T-helper 2 cell treated with Interferon-gamma antibody and Interleukin-4, amounts not matched to agents 100 ng/mL and 5 ng/mL, for 36 hours (primary cell): ENCODE results near the gene EFNA2. TPM values are rescaled to one million over a fixed set of nuclear protein-coding genes. Genes with fewer than 3 reads are reported as not detected.
"Not testable (repeated sequence)": the region's sequence is repeated elsewhere in the genome, so short reads cannot be mapped to it uniquely, and the experiment has no call there.

ENCODE experiments used
- intact Hi-C: fragments of 100-400 bp; cut with micrococcal nuclease; formaldehyde crosslinking; loops from one replicate; pipeline ENCODE4 v1.15.1; 2023
- total RNA-seq: library from RNA; stranded (reverse); gene quantifications from 2 replicates; pipeline ENCODE4 v1.2.3, GENCODE V29; 2022

Gene EFNA2
- total RNA-seq, 1 donor from 2014 or later = not detected

GRCh38 chr19:1312767-1313694, 27.4 kb downstream of the EFNA2 start:
- intact Hi-C loops = no loop called here

GRCh38 chr19:1313695-1314613, 28.3 kb downstream of the EFNA2 start:
- intact Hi-C loops = no loop called here

DNA sequence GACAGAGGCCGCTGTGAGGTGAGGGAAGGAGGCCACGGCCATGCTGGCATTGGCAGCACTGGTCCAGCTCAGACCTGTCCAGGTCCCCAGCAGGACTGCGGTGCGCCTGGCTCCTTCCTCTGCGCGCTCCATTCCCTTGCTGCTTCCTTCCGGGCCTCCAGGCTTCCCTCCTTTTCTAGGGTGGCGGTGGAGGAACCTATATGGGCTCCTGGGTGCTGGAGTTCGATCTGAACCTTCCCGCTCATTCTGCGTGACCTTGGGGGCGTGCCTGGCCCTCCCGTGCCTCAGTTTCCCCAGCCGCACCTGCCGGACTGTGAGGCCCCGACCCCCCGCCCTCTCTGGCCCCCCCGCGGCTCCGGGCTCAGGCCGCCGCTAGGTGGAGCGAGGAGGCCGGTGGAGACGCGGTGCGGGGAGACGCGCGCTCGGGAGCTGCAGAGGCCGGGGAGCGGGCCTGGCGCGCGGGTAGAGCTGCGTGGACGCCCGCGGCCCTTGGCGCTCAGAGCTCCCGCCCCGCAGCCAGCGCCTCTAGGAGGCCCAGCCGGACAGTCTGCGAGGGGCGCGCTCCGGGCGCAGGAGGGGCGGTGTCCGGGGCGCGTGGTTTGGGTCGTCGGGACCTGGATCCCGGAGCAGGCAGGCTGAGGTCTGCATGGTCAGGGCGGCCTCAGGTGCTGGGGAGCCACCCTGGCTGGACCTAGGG, 29.9 kb downstream of the EFNA2 start:
- intact Hi-C loops = no loop called here

- intact Hi-C loops = no loop called here
Observed at GRCh38 chr19:1316466-1316865, 30.8 kb downstream of the EFNA2 start.

DNA sequence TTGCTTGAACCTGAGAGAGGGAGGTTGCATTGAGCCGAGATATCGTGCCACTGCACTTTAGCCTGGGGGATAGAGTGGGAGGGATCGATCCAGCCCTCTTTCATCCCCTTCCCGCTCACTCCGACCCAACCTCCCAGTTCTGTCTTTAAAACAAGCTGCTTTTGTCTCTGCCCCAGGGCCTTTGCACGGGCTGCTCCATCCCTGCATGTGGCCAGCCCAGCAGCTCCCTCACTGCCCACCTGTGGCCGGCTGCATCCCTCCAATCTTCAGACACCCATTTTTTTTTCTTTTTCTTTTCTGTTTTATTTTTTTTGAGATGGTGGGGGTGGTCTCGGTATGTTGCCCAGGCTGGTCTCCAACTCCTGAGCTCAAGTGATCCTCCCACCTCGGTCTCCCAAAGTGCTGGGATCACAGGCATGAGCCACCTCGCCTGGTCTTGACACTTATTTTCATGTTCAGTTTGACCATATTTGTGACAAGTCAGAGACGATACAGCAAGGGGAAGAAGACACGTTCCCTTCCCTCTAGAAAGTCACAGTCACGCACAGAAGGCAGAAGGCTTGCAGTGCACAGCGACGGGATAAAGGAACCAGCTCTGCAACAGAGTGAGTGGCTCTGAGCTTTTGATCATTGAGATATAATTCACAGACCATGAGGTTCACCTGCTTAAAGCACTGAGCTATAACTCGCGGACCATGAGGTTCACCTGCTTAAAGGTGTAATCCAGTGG, 31.8 kb downstream of the EFNA2 start:
- intact Hi-C loops = no loop called here

DNA sequence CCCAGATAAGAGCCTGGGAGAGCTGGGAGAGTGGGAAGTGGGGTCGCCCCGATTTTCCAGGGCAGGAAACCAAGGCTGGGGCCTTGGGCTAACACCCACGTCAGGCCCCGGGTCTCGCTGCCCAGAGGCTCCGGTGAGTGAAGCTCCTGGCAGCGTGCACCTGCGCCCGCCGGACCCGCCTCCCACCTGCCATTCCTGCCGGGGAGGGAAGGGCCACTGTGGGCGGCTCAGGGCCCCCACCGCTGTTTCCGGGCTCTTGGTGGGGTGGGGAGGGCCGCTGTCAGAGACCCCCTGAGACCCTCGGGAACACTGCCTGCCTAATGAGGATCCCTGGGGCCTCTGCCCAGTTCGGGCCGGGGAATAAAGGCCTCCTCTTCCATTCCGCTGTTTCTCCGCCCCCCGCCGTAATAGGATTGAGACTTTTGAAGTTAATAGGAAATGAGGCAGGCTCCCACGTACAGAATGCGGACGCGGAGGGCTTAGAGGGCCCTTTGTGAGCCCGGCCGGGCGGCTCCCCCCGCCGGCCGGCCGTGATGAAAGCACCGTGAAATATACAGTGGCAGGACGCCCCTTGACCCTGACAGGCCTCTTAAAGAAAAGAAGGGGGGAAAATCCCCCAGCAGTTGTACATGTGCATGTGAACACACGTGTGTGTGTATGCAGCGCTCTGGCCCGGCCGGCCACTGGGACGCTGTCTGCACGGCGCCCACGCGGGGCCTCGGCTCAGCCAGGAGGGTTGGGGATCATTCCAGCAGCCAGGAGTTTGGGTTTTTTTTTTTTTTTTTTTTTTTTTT, 33.2 kb downstream of the EFNA2 start:
- intact Hi-C loops = no loop called here

DNA sequence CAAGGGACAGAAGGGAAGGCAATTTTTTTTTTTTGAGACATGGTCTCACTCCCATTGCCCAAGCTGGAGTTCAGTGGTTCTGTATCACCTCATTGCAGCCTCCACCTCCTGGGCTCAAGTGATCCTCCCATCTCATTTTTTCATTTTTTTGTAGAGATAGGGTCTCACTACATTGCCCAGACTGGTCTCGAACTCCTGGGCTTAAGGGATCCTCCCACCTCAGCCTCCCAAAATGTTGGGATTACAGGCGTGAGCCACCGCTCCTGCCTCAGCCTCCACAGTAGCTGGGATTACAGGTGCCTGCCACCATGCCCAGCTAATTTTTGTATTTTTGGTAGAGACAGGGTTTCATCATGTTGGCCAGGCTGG, 34.6 kb downstream of the EFNA2 start:
- intact Hi-C loops = not testable (repeated sequence)

GRCh38 chr19:1321539-1321938, 35.9 kb downstream of the EFNA2 start:
- intact Hi-C loops = no loop called here

DNA sequence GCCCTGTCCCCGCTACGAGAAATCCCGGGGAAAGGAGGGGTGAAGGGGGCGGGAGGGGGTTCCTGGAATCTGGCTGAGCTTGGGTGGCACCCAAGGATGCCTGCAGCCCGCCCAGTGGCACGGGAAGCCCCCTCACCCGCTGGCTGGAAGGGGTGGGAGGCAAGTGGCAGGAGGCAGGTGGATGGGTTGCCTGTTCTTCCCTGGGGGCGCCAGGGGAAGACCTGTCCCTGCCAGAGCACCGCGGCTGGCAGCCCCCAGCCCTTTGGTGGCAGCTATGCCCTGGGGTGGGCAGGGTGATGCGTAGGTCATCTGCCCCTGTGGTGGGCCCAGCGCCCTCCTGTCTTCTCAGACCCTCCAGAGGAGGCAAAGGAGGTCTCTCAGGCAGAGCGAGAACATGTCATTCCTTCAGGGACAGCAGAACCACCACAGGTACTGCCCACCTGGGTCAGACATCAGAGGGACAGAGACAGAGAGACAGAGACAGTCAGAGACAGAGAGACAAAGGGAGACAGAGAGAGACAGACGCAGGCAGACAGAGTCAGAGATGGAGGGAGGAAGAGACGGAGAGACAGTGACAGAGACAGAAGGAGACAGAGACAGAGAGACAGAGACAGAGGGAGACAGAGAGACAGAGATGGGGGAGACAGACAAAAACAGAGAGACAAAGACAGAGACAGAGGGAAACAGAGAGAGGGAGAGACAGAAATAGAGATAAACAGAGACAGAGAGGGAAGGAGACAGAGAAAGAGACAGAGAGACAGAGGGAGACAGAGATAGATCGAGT, 36.7 kb downstream of the EFNA2 start:
- intact Hi-C loops = no loop called here

- intact Hi-C loops = no loop called here
Observed at GRCh38 chr19:1324249-1324805, 38.7 kb downstream of the EFNA2 start.

GRCh38 chr19:1324806-1325567, 39.3 kb downstream of the EFNA2 start:
- intact Hi-C loops = no loop called here

- intact Hi-C loops = no loop called here
Observed at GRCh38 chr19:1325568-1326294, 40.1 kb downstream of the EFNA2 start.

- intact Hi-C loops = no loop called here
Observed at GRCh38 chr19:1327125-1327524, 41.5 kb downstream of the EFNA2 start.

GRCh38 chr19:1332208-1332607, 46.5 kb downstream of the EFNA2 start:
- intact Hi-C loops = not testable (repeated sequence)

DNA sequence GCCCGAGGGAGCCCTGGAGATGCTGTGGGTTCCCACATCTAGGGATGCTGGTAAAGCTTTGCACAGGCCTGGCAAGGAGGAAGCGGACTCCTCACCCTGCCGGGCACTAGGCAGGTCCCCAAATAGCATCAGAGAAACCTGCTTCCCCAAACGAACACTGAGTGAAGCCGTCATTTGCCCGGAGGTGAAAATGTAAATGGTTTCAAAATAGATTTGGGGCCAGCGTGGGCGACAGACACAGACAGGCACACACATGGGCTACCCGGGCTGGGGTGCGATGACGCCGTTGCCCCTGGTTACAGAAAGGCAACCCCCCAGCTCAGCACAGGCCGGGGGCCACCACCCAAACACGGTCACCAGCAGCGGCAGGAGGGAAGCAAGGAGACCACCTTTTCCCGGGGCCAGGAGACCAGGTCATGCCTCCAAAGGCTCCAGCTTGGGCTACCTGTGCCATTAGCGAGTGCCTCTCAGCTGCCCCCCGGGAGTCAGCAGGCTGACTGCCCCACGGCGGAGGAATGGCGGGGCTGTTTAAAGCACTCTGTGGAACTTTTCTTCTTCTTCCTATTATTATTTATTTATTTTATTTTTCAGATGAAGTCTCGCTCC, 50.5 kb downstream of the EFNA2 start:
- intact Hi-C loops = no loop called here

DNA sequence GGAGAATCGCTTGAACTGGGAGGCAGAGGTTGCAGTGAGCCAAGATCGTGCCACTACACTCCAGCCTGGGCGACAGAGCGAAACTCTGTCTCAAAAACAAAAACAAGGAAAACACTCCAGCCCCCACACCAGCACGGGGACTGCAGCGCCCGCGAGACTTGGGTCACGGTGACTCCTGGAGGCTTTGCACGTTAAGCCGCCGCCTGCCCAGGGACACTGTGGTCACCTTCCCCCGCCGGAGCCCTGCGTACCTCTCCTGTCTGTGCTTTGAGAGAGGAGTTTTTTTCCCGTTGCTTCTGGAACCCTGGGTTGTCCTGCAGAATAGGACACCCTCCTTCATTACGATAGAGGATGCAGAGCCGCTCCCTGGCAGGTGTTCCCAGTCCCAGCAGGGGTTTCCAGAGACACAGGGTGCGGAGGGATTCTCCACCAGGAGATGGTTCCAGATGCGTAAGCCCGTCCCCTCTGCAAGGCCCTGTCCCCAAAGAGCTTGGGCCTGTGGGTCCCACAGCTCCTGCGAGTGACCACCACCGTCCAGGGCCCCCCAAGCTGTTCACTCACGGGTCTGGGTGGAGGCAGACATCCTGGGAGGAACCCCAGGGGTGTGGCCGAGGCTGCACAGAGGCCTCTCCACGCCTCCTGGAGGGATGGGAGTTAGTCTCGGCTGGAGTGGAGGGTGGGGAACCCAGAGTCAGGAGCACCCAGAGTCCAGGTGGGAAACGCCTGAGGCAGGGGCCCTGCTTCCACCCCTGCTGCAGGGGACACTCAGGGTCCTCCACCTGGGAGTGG, 55.2 kb downstream of the EFNA2 start:
- intact Hi-C loops = no loop called here
